ENCODE results near the gene C1QTNF8. TPM values are rescaled to one million over a fixed set of nuclear protein-coding genes. Genes with fewer than 3 reads are reported as not detected.
A peak's percentile ranks its signal among the peaks of the same experiment; 100 is the strongest.

C1QTNF8 gene
- total RNA-seq, 1 donor from 2014 or later = not detected

DNA sequence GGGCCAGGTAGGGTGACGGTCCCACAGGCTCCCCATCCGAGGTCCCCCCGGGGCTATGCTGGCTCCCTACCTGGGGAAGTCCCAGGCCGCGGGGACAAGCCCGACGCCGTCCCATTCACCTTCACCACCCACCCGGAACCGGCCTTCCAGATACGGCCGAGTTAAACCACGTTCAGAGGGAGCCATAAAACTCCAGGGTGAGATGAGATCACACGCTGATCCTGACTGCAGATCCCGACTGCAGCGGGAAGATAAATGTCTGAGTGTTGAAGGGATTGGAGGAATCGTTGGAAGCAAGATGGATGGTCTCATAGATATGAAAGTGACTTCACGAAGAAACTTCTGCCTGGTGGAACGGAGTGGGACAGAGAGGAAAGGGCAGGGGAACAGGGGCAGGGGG, 13.6 kb upstream of the C1QTNF8 start:
- peak; percentile 12 for DNase-seq (ENCODE audit: low read depth)

DNA sequence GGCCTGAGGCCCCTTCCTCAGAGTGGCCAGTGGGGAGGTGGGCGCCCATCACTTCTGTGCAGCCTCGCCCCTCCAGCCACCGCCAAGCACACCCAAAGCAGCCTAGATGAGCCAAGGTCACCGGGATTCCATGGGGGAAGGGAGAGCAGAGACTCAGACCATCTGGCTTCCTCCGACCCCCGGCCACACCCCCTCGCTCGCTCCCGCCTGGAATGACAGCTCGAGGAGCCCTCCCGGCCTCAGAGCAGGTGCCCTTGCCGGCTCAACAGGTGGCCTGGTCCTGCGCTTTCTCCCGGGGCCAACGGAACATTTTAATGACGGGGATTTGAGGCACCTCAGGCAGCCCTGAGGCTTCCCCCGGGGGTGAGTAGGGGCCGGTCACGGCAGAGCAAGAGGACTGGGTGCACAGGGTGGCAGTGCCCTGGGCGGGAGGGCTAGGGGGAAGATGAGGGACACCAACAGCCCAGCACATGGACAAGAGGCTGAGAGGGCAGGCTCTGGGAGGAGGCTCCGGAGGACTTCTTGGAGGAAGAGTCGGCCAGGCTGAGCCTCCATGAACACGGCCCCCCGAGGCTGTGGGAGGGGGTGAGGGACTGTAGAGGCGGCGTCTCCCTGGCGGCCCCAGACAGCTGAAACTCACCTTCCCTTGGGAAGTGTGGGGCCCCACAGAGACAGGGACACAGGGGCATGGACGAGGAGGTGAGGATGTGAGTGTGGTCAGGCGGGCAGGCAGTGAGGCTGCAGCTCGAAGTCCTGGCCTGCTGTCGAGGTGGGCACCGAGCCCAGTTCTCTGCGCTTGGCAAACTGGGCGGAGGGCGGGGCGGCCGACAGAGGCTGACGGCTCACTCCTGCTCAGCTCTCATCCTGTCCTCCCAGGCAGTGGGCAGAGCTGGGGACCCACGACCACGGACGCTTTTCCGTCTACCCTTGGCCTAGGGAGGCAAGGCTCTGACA, 12.5 kb upstream of the C1QTNF8 start:
- peak; percentile 20 for DNase-seq (ENCODE audit: low read depth)

- no peak for DNase-seq (ENCODE audit: low read depth)
Observed at GRCh38 chr16:1107731-1108130, 11.7 kb upstream of the C1QTNF8 start.

DNA sequence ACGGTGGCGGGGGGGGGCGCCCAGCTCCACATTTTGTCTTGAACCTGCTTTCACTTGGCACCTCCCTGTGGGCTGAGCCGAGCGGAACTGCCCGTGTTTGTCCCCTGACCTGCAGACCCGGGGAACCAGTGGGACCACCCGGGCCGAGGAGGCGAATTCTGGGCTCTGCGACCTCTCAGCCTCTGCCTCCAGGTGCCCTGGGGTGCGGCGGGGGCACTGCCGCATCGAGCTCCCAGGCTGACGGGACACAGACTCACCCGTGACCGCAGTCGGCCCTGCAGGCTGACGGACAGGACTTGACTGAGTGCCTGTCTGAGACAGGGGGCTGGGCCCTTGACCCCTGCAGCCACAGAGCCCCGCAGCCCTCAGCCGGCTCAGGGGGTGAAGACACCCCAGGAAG, 11.1 kb upstream of the C1QTNF8 start:
- no peak for DNase-seq (ENCODE audit: low read depth)

- DNase-seq (ENCODE audit: low read depth) = no peak
Observed at GRCh38 chr16:1106659-1107058, 10.6 kb upstream of the C1QTNF8 start.

GRCh38 chr16:1105888-1106620, 10.0 kb upstream of the C1QTNF8 start:
- peak; percentile 6 for DNase-seq (ENCODE audit: low read depth)

GRCh38 chr16:1103636-1103980, 7.6 kb upstream of the C1QTNF8 start:
- no peak for DNase-seq (ENCODE audit: low read depth)

DNA sequence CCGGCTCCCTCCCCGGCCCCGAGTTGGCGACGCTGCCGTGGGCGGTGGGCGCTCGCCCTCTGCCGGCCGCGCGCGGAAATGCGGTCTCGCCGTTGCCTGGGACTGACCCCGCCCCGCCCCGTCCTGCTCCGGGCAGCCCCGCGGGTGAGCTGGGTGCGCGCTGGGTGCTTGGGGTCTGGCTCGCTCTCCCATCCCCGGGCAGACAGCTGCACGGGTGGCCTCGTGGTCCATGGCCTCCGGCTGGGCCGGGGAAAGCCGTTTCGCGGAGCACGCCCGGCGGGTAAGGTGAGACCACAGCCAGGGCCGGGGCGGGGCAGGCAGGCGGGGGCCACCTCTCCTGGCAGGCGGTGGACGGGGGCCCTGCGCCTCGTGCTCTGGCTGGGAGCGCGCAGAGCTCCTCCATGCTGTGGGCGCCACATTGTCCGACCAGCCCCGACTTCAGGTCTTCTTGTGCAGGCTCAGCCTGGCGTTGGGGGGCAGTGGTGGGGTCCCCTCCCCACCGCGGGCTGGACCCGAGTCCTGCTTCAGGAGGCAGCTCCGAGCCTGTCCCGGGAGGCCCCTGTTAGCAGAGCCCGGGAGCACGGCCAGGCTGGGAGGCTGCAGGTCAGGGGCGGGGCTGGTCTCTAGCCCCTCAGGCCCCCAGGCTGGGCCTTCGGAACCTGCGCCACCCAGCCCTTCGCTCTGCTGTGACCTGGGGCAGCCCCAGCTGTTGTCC, 7.0 kb upstream of the C1QTNF8 start:
- DNase-seq (ENCODE audit: low read depth) = no peak

DNA sequence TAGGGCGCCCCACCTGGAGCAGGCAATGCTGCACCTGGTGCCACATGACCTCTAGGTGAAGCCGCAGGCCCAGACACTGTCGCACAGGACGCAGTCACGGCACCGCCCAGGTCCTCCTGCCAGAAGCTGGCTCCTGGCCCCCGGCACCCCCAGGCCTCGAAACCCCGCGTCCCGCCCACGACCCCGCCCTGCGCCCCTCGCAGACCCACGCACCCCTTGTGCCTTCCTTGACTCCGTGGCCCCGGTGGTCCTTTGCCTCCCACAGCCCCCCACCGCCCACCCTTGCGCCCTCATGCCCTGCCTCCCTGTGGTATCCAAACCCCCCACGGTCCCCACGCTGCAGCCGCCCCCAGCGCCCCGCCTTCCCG, 6.3 kb upstream of the C1QTNF8 start:
- DNase-seq (ENCODE audit: low read depth) = no peak

GRCh38 chr16:1101573-1102332, 5.7 kb upstream of the C1QTNF8 start:
- DNase-seq (ENCODE audit: low read depth) = no peak

- no peak for DNase-seq (ENCODE audit: low read depth)
Observed at GRCh38 chr16:1101133-1101532, 5.1 kb upstream of the C1QTNF8 start.

DNA sequence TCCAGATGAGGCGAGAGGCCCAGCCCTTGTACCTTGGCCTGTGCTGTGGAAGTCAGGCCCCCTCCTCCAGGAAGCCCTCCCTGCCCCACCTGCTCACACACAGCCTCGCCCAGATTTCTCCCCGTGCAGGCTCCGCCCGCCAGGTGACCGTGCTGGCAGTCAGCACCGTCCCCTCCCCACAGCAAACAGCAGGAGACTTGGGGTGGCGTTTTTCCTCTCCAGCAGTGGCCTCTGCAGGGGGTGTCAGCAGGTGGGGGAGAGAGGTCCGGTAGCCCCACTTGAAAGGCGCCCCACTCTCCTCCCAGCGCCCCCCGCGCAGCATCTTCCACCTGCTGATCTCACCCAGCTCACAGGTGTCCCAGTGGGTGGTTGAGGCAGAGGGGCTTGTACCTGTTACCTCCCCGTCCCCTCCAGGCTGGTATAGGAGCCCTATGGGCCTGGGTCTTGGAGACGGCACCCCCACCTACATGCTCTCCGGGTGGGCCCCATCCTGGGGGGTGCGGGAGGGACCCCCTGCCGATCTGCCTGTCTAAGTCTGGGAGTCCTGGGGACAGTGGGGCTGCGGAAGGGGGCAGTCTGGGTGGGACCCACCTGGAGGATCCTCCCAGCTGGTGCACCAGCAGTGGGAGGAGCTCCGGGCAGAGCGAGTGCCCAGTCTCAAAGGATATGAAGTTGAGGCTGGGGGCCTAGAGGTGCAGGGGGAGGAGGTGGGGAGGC, 4.2 kb upstream of the C1QTNF8 start:
- DNase-seq (ENCODE audit: low read depth) = no peak

- no peak for DNase-seq (ENCODE audit: low read depth)
Observed at GRCh38 chr16:1099189-1100083, 3.4 kb upstream of the C1QTNF8 start.

DNA sequence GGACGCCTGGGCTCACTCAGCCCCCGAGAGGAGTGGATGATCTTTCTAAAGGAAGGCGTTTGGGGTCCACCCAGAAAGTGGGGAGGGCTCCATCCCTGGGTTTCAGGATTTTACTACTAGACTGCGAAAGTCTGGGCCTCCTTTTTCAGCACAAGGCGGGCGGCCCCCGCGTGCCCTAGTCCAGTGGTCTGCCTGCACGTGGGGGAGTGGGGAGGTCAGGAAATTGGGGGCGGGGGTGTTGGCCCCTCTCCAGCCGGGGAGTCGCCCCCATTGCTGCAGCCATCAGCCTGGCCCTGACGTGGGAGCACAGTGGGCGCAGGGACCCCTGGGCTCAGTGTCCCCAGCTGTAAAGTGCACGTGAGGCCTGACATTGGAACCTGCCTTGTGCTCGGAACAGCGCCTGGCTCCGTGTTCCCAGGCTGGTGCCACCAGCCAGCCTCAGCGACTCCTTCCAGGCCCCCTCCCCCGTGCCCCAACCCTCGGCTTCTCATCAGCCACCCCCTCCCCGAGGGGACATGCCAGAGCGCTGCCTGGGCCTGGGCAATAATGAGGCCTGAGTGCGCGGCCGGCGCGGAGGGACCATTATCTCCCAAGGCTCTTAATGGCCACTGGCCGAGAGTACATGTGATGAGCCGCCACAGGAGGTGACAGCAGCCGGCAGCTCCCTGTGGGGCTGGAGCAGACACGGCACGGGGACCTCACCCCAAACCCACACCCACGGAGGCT, 2.4 kb upstream of the C1QTNF8 start:
- DNase-seq (ENCODE audit: low read depth) = no peak

DNA sequence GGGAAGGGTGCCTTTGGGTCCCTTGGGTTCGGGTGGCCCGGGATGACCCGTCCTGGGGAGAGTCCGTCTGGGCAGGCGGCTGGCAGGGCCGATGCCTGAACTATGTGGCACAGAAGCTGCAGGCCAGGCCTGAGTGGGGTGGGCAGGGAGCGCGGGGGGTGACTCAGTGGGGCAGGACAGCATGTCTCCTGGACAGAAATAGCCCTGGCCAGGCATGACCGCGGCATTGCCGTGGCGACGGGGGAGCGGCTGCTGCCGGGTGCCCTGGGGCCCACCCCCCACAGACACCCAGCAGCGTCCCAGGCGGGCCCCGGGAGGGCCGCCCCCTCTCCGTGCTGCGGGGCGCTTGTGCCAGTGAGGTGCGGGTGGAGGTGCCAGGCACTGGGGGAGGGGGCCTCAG, 1.8 kb upstream of the C1QTNF8 start:
- DNase-seq (ENCODE audit: low read depth) = peak; percentile 24

DNA sequence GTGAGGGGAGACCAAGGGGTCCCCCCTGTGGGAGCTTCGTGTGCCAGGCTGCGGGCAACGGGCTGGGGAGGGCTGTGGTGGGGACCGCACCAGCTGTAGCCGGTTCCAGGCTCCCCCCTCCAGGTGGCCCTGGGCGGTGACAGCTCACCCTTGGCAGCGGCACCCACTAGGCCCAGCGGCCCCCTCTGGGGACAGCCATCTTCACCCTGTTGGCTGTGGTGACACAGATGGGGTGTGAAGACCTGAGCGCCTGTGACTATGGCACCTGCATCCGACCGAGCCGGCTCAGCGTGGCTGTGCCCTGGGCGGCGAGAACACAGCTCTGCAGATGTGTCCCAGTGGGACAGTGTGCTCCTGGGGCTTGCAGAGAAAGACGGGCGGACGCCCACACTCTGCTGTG, 1.1 kb upstream of the C1QTNF8 start:
- no peak for DNase-seq (ENCODE audit: low read depth)

- no peak for DNase-seq (ENCODE audit: low read depth)
Observed at GRCh38 chr16:1095450-1096168, 435 bp downstream of the C1QTNF8 start.

GRCh38 chr16:1094601-1095449, 1.2 kb downstream of the C1QTNF8 start:
- DNase-seq (ENCODE audit: low read depth) = no peak
